Aorta (tissue), 5 donors: Measurements from ENCODE around the gene TSPAN16. TPM values are rescaled to one million over a fixed set of nuclear protein-coding genes. Genes with fewer than 3 reads are reported as not detected.
A peak's percentile ranks its signal among the peaks of the same experiment; 100 is the strongest.
"Not testable (repeated sequence)": the region's sequence is repeated elsewhere in the genome, so short reads cannot be mapped to it uniquely, and the experiment has no call there.

Experiments
- ATAC-seq: fragments of 200-7000 bp; cut with Tn5 transposase; one replicate; pipeline ENCODE4 v1.9.1; 2022; ENCODE audit warnings: moderate library complexity; ENCODE audit not compliant: low FRiP score
- DNase-seq, 2 donors: peaks; one replicate each; pipeline ENCODE4 v3.0.0-alpha.2; 2020
- H3K27ac ChIP-seq, 2 donors: one replicate each; pipeline ENCODE4 v1.5.1; 2013; ENCODE audit warnings: low read length in 2 of 2, mild to moderate bottlenecking in 2 of 2, moderate library complexity in 2 of 2, control low read depth in 1 of 2, inconsistent platforms in 1 of 2, low read depth in 1 of 2
- H3K27me3 ChIP-seq, 2 donors: one replicate each; pipeline ENCODE4 v1.6.1; 2013; ENCODE audit warnings: control low read depth in 1 of 2, low read length in 1 of 2, mild to moderate bottlenecking in 1 of 2, moderate library complexity in 1 of 2; ENCODE audit not compliant: insufficient read depth in 2 of 2, control insufficient read depth in 1 of 2
- H3K36me3 ChIP-seq, 2 donors: one replicate each; pipeline ENCODE4 v1.6.1; 2013; ENCODE audit warnings: control low read depth in 1 of 2, low read length in 1 of 2, mild to moderate bottlenecking in 1 of 2; ENCODE audit not compliant: insufficient read depth in 2 of 2, control insufficient read depth in 1 of 2
- H3K4me1 ChIP-seq, 2 donors: one replicate each; pipeline ENCODE4 v1.6.1; 2013; ENCODE audit warnings: low read length in 2 of 2, control low read depth in 1 of 2, mild to moderate bottlenecking in 1 of 2, moderate library complexity in 1 of 2; ENCODE audit not compliant: insufficient read depth in 2 of 2, control insufficient read depth in 1 of 2
- H3K4me3 ChIP-seq, 2 donors: one replicate each; pipeline ENCODE4 v1.5.1; 2013; ENCODE audit warnings: low read length in 2 of 2, control low read depth in 1 of 2, mild to moderate bottlenecking in 1 of 2
- H3K9me3 ChIP-seq: one replicate; pipeline ENCODE4 v1.6.1; 2013; ENCODE audit warnings: mild to moderate bottlenecking, low read length; ENCODE audit not compliant: control insufficient read depth
- WGBS, 2 donors: extraction: QIAGEN DNeasy Blood & Tissue Kit; methylation state at CpG; one replicate each; pipeline ENCODE4 v1.1.7; 2013; 5-methylcytosine and 5-hydroxymethylcytosine counted together
- intact Hi-C, 2 donors: fragments of 100-400 bp; cut with DNase I; formaldehyde crosslinking; loops; one replicate each; pipeline versions ENCODE4 v1.14.2 to v1.15.0; 2022
- polyA plus RNA-seq, 2 donors: library from polyadenylated mRNA; stranded (reverse); fragments of 200-250 nt; gene quantifications; one replicate each; pipeline ENCODE4 v1.2.3, GENCODE V29; 2013
- total RNA-seq, 2 donors: library from RNA; stranded (reverse); fragmentation: NEBNext Ultra II Directional; extraction: Animal tissue kit (Norgen Biotek cat#: 25700); gene quantifications; one replicate each; pipeline ENCODE4 v1.2.1, GENCODE V29; 2021
- donor health status: healthy with polysubstance abuse.
- donor health status: Bipolar disorder and iron deficiency.
- donor health status: DM: no; HTN: no; CAD: no.
- donor health status: DM: no; HTN: no; CAD: no.
- donor health status: DM: yes; HTN: yes; CAD: no.

Gene TSPAN16
- total and polyA plus RNA-seq, 4 donors, result not detected

- intact Hi-C loops, result no loop called here
- H3K27ac ChIP-seq, result no peak overlapping the region
- H3K4me1 ChIP-seq, result no peaks in the 10 kb centered on the region
Observed at GRCh38 chr19:11342429-11342828, 46.5 kb downstream of the TSPAN16 start.

DNA sequence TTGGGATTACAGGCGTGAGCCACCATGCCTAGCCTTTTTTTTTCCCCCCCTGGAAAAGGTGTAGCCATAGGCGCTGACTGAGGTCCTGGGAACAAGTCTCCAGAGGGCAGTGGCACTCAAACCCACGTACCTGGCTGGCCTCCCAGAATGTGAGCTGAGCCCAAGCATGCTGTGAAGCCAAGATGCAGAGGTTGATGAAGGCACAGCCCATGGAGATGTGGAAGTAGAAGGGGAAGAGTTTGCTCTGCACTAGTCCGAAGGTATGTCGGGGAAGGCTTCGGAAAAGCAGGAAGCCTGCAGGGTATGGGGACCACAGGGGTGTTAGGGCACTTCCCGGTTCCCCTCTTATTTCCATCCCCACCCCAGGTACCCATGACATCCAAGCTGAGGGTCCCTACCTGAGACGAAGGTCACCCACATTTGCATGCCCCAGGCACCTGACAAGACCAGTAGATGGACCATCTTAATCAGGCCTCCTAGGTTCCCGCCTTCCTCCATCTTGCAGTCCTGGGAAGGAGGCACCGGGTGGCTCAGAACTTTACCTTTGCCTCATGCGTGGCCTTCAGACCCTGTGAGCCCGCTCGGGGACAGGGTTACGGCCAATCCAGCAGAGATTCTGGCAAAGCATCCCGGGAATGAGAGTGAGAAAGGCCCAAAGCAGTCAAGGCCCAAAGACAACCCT lies 49.3 kb downstream of the TSPAN16 start:
- H3K4me3 ChIP-seq, result peak overlapping the region in 1 of 2 donors; percentile 39
- H3K36me3 ChIP-seq, result no peaks in the 10 kb centered on the region
- peaks cover 1% of the 10 kb centered on the region for H3K9me3 ChIP-seq
- DNase-seq (no peak), ATAC-seq (no peak)
- H3K27me3 ChIP-seq, result no peaks in the 10 kb centered on the region
- intact Hi-C loops, result no loop called here
- H3K27ac ChIP-seq, result peak overlapping the region in 1 of 2 donors; percentile 16
- no peaks in the 10 kb centered on the region for H3K4me1 ChIP-seq
- 20 to 25% methylated on average over 15 of the region's 15 CpGs for WGBS, 2 donors

More at GRCh38 chr19:11342429-11342828, 46.5 kb downstream of the TSPAN16 start:
- DNase-seq, result no peak
- Histone ChIP-seq H3K9me3 (no peaks in the 10 kb centered on the region), H3K36me3 (no peaks in the 10 kb centered on the region), H3K4me3 (no peak overlapping the region), H3K27me3 (no peaks in the 10 kb centered on the region)
- WGBS, 2 donors, result 86 to 95% methylated on average over 3 of the region's 3 CpGs
- ATAC-seq, result no peak

DNA sequence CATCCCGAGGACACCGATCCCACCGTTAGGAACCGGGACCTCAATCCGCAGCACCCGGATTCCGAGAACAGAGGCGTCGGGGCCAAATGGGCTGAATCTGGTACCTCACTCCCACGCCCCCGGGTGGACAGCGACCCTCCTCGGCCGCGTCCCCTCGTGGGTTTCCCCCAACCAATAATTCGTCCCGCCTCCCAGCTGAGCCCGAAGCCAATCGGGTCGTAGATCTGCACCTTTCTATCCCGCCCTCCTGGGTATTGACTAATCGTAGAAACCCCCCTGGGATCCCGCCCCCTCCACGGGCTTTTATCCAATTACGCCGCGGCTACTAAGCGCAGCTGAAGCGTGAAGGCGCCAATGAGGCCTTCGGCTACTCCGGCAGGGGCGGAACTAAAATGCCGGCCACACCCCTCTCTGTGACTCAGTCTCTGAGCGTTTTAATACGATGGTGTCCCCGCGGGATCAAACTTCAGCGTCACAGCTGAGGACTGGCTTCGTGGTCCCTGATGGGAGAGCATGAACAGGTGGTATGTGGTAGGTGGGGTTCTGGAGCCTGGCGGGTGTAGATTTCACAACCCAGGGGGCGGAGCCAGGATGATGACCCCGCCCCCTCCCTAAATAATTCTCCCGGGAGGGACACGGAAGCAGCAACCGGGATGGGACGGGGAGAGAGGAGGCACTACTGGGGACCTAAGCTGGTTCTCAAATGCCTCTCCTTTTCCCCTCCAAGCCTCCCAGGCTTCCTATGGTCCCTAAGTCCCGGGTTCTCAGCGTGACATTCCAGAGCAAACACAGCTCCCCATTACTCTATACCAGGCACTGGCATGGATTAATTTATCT lies 50.4 kb downstream of the TSPAN16 start, which contains the start of the genes CCDC159 and TMEM205:
Gene CCDC159, plus strand, starts transcription at position 416 of the 837 bp plus-strand sequence. Its CDS starts 88 bp downstream, at position 504.
Gene TMEM205, minus strand, starts transcription at position 165 of the 837 bp plus-strand sequence. CDS start 649 bp downstream, outside the sequence.
- Histone ChIP-seq H3K27me3 (no peaks in the 10 kb centered on the region), H3K4me1 (no peaks in the 10 kb centered on the region), H3K36me3 (no peaks in the 10 kb centered on the region), H3K9me3 (peaks cover 1% of the 10 kb centered on the region), H3K4me3 (peak within 1 kb of the TSS; percentile 39 to 51), H3K27ac (peak within 1 kb of the TSS; percentile 36 to 69)
- intact Hi-C loops, result no loop called here
- 0% methylated on average over 50 of the region's 50 CpGs for WGBS, 2 donors
- peak; percentile 99 for DNase-seq
- ATAC-seq, result peak; percentile 95

DNA sequence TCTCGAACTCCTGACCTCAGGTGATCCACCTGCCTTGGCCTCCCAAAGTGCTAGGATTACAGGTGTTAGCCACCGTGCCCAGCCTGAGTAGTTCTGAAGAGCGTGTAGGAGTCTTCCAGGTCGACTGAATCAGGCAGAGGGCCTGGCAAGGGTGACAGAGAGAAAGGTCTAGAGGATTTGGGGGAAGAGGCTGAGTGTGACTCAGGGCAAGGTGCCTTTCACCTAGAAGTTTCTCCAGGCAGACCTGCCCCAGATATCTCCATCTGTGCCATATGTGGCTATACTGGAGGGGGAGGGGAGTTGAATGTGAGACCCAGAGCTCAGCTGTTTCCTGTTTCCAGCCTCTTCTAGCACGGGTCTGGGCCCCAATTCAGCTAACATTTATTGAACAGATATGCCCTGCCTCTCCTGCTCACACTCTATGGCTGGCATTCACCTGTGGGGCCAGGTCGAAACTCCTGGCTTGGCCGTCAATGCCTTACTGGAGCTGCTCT lies 51.6 kb downstream of the TSPAN16 start:
- Histone ChIP-seq H3K9me3 (peaks cover 1% of the 10 kb centered on the region), H3K27ac (no peak overlapping the region), H3K4me3 (no peak overlapping the region), H3K27me3 (no peaks in the 10 kb centered on the region), H3K36me3 (no peaks in the 10 kb centered on the region), H3K4me1 (no peaks in the 10 kb centered on the region)
- no peak for ATAC-seq
- 73 to 78% methylated on average over 7 of the region's 7 CpGs for WGBS, 2 donors
- intact Hi-C loops, result no loop called here
- DNase-seq, result no peak

- no peaks in the 10 kb centered on the region for H3K27me3 ChIP-seq
- no peaks in the 10 kb centered on the region for H3K36me3 ChIP-seq
- H3K4me1 ChIP-seq, result no peaks in the 10 kb centered on the region
- DNase-seq (no peak), ATAC-seq (no peak)
- 90 to 94% methylated on average over 4 of the region's 4 CpGs for WGBS, 2 donors
- H3K4me3 ChIP-seq, result no peak overlapping the region
- peaks cover 1% of the 10 kb centered on the region for H3K9me3 ChIP-seq
- intact Hi-C loops, result no loop called here
- no peak overlapping the region for H3K27ac ChIP-seq
Observed at GRCh38 chr19:11349171-11349570, 53.2 kb downstream of the TSPAN16 start.

DNA sequence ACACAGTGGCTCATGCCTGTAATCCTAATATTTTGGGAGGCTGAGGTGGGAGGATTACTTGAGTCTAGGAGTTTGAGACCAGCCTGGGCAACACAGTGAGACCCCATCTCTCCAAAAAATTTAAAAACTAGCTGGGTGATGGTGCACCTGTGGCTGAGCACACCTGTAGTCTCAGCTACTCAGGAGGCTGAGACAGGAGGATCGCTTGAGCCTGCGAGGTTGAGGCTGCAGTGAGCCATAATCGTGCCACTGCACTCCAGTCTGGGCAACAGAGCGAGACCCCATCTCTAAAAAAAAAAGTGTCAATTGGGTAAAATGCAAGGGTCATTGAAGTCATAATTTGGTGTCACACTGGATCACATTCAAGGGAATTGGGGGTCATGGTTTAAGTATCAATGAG lies 58.1 kb downstream of the TSPAN16 start:
- H3K27me3 ChIP-seq, H3K9me3 ChIP-seq, H3K36me3 ChIP-seq, H3K4me1 ChIP-seq, ATAC-seq, H3K27ac ChIP-seq, DNase-seq, intact Hi-C loops, H3K4me3 ChIP-seq: not testable (repeated sequence)
- 95 to 97% methylated on average over 4 of the region's 4 CpGs for WGBS, 2 donors

- Histone ChIP-seq H3K36me3 (peaks cover 0 to 4% of the 10 kb centered on the region in 2 donors), H3K27me3 (no peaks in the 10 kb centered on the region), H3K4me3 (peak within 1 kb of the TSS; percentile 51 to 77), H3K4me1 (no peaks in the 10 kb centered on the region), H3K9me3 (no peaks in the 10 kb centered on the region), H3K27ac (peak within 1 kb of the TSS in 1 of 2 donors; percentile 16)
- intact Hi-C loops, result no loop called here
- ATAC-seq (peak; percentile 94), DNase-seq (peak; percentile 96 to 98)
- 1 to 2% methylated on average over 43 to 62 of the region's 62 CpGs for WGBS, 2 donors
Observed at GRCh38 chr19:11355160-11356073, 59.5 kb downstream of the TSPAN16 start, which contains the start of gene PLPPR2. Gene PLPPR2, plus strand, starts transcription at chr19:11355432. Its CDS starts 2,242 bp downstream, at chr19:11357674.

DNA sequence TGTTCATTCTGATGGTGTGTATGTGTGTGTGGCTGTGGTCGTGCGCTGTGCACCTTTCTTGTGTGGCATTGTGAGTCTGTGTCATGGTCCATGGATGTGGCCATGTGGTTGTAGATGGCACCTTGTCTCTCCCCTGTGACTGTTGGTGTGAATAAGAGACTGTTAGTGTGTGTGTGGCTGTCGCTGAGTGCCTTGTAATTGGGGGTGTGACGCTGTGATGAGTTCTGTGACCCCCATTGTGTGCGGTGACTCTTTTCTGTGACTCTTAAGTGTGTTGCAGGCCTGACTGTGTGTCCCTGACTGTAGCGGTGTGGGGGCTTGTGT lies 60.1 kb downstream of the TSPAN16 start:
- H3K36me3 ChIP-seq, result peaks cover 0 to 4% of the 10 kb centered on the region in 2 donors
- intact Hi-C loops, result no loop called here
- H3K27me3 ChIP-seq, result no peaks in the 10 kb centered on the region
- no peak for ATAC-seq
- DNase-seq, result no peak
- H3K27ac ChIP-seq, result peak overlapping the region in 1 of 2 donors; percentile 16
- no peaks in the 10 kb centered on the region for H3K9me3 ChIP-seq
- H3K4me3 ChIP-seq, result peak overlapping the region in 1 of 2 donors; percentile 51
- 69 to 78% methylated on average over 6 of the region's 6 CpGs for WGBS, 2 donors
- H3K4me1 ChIP-seq, result no peaks in the 10 kb centered on the region
